Transverse colon (tissue), 4 donors: ENCODE results near the gene B4GALT7.
A peak's percentile ranks its signal among the peaks of the same experiment; 100 is the strongest.

ENCODE experiments used
- EP300 ChIP-seq: sonication (generic); formaldehyde crosslinking; IDR thresholded peaks from one replicate; pipeline ENCODE4 v1.6.1; 2017; ENCODE audit warnings: antibody characterized with exemption, low read depth
- POLR2A ChIP-seq: fragments of 450-650 bp; IDR thresholded peaks from one replicate; pipeline ENCODE4 v1.6.1; 2016; ENCODE audit warnings: antibody characterized with exemption, mild to moderate bottlenecking, moderate library complexity
- POLR2AphosphoS5 ChIP-seq, 3 donors: sonication (generic); formaldehyde crosslinking; IDR thresholded peaks; one replicate each; pipeline ENCODE4 v1.6.1; 2016; ENCODE audit warnings: antibody characterized with exemption in 3 of 3
- TF ChIP-seq, protein P1 (sequence below), 5 experiments: fragments of 200-600 bp in 3 of 5; fragments of 450-650 bp in 2 of 5; sonication (generic) in 3 of 5; IDR thresholded peaks; 1 replicate in 2 of 5; 2 replicates in 3 of 5; pipeline ENCODE4 v1.5.1; 2016 to 2017; ENCODE audit warnings: antibody characterized with exemption in 5 of 5, inconsistent platforms in 3 of 5, mild to moderate bottlenecking in 2 of 5, moderate library complexity in 1 of 5

DNA sequence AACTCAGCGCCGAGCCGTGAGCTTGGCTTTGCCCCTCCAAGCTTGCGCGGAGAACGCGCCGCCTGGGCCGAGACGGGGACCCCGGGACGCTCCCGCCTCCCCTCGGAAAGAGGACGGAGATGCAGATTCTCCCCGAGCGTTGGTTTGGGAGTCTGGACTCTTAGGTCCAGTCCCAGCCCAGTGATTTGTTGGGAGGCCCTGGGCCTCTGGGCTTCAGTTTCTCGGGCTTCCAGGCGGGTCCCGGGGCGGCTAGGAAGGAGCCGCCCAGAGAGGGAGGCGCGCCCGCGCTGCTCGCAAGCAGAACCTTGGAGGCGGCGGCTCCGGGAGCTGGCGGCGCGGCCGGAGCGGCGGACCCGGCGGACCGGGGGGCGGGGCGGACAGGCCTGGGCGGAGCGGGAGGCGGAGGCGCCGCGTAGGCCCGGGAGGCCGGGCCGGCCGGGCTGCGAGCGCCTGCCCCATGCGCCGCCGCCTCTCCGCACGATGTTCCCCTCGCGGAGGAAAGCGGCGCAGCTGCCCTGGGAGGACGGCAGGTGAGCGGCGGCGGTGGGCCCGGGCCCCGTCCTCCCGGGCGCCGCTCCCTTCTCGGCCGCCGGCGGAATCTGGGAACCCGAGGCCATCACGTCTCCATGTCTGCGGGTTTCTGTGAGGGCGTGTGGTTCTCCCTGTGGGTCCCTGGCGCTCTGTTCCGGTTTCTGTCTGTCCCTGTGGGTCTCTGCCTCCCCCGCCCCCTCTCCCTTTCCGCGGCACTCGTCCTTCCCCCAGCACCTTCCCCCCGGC is at the start of gene B4GALT7:
- TF ChIP-seq, protein P1, sequence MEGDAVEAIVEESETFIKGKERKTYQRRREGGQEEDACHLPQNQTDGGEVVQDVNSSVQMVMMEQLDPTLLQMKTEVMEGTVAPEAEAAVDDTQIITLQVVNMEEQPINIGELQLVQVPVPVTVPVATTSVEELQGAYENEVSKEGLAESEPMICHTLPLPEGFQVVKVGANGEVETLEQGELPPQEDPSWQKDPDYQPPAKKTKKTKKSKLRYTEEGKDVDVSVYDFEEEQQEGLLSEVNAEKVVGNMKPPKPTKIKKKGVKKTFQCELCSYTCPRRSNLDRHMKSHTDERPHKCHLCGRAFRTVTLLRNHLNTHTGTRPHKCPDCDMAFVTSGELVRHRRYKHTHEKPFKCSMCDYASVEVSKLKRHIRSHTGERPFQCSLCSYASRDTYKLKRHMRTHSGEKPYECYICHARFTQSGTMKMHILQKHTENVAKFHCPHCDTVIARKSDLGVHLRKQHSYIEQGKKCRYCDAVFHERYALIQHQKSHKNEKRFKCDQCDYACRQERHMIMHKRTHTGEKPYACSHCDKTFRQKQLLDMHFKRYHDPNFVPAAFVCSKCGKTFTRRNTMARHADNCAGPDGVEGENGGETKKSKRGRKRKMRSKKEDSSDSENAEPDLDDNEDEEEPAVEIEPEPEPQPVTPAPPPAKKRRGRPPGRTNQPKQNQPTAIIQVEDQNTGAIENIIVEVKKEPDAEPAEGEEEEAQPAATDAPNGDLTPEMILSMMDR (IDR thresholded peaks at IDR 0.05), result no peak
- TF ChIP-seq EP300 (no peak), POLR2A (peak; percentile 63), POLR2AphosphoS5 (IDR thresholded peaks at IDR 0.05) (peak; percentile 27 to 68 (median 61))
